GM21423 (cell line): Measurements from ENCODE around the gene VPS54.

ENCODE experiments used
- ATAC-seq: cut with Tn5 transposase; IDR thresholded peaks from one replicate; pipeline ENCODE4 v1.9.1; 2021; ENCODE audit warnings: mild to moderate bottlenecking, moderate library complexity; ENCODE audit not compliant: unreplicated experiment

VPS54 gene

DNA sequence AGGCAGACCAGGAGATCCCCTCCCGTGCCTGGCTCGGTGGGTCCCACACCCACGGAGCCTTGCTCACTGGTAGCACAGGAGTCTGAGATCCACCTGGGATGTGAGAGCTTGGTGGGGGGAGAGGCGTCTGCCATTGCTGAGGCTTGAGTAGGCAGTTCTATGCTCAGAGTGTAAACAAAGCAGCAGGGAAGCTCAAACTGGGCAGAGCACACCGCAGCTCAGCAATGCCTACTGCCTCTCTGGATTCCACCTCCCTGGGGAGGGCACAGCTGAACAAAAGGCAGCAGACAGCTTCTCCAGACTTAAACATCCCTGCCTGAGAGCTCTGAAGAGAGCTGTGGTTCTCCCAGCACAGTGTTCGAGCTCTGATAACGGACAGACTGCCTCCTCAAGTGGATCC is 92.4 kb downstream of the VPS54 start:
- no peak for ATAC-seq

DNA sequence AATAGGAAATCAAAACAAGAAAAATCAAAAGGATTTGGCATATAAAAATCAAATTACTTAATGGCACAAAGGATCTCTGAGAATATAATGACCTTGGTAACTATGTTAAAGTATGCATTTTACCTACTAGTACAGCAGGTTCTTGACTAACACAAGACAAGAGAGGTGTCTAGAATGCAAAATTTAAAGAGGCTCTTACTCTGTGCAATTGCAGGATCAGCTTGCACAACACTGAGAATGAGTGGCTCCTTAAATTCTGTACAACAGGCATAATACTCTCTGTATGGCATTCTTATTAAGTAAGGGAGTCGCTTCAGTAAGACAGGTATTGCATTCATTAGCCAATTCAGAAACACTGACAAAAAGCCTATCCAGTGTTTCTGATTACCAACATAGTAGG is 104.9 kb downstream of the VPS54 start:
- ATAC-seq, result no peak

DNA sequence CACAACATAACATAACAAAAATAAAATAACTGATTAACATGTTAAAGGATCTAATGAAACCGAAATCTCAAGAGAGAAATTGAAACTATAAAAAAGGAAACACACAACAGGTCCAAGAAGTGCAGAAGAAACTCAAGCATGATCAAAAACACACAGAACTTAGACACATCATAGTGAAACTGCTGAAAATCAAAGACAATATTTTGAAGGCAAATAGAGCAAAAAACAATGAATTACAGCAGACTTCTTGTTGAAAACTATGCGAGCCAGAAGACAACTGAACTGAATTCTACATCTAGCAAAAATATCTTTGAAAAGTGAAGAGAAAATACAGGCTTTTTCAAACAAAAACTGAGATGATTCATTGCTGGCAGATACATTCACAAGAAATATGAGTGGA is 116.2 kb downstream of the VPS54 start:
- no peak for ATAC-seq

DNA sequence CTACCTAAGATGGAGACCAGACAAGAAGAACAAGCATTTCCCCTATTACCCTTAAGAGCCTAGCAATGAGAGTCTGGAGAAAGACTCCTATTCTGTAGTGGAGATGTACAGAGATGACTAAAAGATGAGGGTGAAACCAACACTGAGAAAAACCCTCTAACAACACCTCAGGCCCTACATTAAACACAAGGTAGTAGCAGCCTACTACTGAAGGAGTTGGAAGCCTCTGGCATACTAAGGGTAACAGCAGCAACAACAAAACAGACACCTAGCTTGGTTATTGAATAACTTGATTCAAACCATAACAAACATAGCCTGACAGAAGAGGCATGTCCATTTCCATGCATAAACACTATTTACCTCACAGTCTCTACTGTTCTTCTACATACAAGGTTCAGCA is 117.1 kb downstream of the VPS54 start:
- ATAC-seq, result no peak

DNA sequence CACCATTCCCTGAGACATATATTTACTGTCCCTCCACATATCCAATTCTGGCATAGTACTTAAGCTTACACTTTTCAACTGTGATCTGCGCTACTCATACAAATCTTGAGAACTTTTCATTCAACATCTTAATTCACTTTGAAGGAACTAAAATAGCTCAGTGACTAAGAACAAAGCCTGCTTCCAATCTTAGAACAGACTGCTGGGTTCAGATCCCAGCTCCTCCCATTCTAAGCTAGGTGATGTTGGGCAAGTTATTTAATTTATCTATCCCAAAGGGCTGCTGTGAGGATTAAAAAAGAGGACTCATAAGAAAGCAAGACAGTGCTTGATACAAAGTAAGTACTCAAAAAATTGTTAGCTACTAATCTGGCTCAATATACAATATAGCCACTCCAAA is 119.6 kb downstream of the VPS54 start:
- no peak for ATAC-seq

DNA sequence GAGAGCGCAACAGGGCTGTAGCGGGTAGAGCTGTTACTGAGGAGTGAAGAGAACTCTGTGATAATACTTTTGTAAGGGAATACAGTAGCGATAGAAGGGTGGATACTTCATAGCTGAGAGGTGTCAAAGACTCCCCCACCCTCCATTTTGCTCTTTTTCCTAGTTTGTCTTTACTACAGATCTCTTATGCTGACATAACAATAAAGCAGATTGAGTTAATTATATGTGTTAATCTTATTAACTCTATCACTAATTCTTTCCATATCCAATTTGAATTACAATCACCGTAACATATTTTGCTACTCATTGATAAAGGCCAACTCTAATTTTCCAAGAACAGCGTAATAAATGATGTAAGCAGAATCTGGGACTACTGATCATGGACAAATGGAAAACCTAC is 120.4 kb downstream of the VPS54 start:
- ATAC-seq, result no peak

DNA sequence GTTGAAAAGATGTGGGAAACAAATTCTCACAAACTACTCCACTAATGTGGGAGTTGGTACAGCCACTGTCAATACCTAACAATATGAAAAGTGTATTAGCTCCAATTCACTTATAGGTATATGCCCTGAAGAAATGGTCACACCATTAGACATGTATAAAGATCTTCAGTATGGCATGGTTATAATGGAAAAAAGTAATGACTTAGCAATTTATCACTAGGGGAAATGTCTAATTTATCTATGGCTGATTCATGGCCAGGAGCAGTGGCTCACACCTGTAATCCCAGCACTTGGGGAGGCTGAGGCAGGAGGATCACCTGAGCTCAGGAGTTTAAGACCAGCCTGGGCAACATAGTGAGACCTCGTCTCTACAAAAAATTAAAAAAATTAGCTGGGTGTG is 125.1 kb downstream of the VPS54 start:
- ATAC-seq, result no peak

DNA sequence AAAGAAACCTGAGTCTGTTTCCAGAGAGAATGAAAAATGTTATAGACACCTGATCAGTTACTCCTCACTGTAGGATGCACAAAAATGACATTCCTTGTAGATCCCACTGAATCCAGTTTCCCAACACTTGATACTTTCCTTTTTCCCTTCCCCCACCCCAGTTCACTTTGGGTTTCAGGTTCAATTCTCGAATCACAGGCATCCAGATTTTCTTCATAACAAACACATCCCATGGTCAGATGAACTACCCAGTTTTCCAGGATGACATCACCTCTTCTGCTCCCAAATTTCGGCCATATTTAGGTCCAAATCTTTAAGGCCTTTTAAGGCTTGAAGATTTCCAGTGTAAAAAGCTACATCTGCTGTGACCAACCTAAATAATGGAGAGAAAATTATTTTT is 126.1 kb downstream of the VPS54 start:
- ATAC-seq, result no peak

DNA sequence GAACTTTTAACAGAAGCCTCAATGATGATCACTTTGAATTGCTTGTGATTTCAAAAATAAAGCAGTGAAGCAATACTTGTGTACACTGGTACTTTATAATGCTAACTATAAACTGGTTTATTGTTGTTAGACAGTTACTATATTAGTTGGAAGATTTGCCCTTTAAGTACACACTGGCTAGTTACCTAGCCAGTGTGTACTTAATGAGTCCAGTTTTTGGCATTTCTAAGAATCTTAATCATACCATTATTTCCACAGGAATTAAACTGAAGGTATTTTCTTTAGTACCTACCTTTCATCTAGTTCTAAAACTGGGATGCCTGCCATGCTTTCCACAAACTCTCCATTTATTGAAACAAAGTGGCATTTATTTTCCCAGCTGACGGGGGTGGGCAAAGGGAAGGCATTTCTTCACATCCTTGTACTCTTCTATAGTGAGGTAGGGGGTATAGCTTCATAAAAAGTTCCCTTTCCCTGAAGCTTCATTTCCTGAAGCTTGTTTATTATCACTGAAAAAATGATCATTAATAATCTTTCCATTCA is 127.7 kb downstream of the VPS54 start:
- ATAC-seq, result no peak

DNA sequence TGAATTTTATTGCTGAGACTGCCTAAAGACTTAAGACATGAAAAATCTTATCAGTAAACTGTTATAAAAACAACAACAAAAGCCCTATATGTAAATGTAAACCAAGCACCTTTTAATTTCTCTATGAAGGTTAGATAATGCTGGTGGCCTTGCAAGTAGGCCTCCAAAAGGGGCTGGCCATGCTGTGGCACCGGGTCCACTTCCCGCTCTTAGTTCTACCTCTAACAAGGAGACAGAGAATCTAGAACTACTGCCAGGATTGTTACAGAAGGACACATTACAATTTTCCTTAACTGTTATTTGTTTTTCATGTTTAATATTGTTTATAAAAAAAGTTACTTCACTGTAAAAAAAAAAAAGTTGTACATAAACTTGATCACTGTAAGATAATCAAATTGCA is 128.6 kb downstream of the VPS54 start:
- ATAC-seq, result no peak

DNA sequence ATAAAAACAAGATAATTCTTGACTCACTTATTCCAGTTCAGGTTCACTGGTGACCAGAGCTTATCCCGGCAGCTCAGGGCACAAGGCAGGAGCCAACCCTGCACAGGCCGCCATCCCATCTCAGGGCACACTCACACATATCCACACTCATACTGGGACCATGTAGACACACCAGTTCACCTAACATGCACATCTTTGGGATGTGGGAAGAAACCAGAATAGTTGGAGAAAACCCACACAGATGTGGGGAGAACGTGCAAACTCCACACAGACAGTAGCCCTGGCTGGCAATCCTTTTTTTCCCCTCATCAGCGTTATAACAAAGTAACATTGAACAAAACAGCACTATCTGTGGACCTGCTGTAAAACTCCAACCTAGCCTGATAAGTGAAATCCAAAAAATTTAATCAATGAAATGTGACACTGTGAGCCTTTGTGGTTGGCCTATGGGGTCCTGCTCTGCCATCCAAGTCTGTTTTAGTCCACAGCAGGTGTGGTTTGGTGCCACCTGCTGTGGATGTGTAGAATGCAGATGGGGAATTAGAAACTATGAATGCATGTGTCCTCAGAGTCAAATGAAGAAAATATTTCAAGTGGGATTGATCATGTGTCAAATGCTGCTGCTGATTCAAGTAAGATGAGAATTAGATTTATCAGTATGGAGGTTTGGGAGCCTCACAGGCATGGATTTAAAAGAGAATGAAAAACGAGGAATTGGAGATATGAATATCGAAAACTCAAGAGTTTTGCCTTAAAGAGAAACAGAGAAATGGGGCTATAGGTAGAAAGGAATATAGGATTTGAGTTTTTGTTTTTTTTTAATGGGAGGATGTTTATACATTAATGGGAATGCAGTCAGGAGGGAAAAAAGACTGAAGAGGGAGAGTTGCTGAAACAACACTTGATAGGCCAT is 130.5 kb downstream of the VPS54 start:
- ATAC-seq, result no peak

DNA sequence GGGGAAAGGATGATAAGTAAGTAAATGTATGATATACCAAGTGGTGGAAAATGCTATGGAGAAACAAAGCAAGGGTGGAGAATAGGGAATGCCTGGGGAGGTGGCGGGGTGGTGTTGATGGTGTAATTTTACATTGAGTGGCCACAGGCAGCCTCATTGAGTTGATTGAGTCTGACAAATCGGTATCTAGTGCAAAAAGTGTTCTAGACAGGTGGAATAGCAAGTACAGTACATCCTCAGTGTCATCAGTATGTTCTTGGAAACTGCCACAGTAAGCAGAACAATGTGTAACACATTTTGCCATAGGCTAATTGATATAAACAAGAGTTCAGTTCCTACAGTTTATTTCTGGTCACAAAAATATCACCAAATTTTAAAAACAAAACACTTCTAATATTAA is 131.2 kb downstream of the VPS54 start:
- no peak for ATAC-seq

DNA sequence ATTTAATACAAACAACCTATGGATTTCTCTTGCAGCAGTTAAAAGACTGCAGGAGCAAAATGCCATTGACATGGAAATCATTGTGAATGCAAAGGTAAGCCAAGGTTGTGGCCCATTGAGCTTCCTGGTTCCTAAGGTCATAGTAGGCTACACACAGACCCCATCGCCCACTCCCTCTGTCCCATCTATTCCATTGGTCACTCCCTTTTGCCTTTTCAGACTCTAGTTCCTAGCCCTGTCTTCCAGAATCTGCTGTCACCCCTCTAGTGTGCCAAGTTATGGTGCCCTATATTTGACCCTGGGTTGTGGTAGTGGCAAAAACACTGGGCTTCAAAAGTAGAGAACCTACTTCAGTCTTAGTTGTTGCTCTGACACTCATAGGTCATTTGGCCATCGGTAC is 132.8 kb downstream of the VPS54 start:
- ATAC-seq, result no peak

DNA sequence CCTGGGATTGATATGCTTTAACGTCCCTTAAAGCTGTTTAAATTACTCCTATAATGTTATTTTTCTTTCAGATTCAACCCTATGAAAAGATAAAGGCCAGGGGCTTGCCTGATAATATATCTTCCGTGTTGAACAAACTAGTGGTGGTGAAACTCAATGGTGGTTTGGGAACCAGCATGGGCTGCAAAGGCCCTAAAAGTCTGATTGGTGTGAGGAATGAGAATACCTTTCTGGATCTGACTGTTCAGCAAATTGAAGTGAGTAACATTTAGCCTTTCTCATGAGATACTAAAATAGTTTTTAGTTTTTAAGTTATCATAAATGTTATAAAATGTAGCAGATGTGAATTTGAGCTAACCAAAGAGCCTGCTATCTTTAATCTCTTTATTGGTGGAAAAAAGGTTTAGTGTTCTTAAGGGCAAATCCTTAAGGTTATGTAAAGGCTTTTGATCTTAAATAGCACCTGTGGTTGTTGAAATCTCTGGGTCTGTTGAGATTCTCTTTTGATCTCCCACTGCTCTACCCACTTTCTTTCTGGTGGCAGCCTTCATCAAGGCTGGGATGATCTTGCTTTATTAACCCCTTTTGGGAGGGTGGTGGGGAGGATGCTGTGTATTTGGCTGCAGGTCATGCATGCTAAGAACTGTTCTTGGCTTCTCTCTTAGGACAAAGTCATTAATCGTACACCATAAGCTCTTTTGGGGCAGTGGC is 136.7 kb downstream of the VPS54 start:
- no peak for ATAC-seq

DNA sequence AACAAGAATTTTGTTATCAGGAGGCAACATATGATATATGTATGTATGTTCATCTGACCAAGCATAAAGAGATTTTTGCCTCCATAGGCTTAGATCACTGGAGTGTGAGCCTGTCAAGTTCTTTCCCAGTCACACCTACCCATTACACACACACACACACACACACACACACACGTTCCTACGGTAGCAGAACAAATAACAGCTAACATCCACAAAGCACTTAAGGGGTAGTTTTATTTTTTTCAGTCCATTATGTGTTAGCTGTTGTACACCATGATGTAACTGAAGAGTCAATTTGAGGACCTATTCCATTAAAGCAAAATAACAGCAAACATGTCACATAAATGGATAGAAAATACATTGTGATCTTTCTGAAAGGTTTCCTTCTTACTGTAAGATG is 138.0 kb downstream of the VPS54 start:
- ATAC-seq, result no peak

DNA sequence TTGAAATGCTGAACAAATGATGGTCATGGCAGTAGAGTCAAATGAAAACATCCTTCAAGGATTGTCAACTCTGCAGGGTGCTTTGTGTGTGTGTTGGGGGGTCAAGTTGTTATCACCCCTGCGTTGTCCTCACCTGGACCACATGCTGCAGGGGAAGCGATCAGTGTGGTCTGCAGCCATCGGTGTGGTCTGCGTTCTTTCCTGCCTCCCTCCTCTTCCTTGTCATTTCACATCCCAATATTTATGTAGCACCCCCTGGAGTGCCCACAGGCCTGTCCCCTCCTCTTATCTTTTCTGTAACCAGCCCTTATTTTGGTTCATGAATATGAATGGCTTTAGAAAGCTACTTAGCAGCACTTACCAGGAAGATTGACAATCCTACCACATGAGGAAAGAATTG is 138.6 kb downstream of the VPS54 start:
- no peak for ATAC-seq

DNA sequence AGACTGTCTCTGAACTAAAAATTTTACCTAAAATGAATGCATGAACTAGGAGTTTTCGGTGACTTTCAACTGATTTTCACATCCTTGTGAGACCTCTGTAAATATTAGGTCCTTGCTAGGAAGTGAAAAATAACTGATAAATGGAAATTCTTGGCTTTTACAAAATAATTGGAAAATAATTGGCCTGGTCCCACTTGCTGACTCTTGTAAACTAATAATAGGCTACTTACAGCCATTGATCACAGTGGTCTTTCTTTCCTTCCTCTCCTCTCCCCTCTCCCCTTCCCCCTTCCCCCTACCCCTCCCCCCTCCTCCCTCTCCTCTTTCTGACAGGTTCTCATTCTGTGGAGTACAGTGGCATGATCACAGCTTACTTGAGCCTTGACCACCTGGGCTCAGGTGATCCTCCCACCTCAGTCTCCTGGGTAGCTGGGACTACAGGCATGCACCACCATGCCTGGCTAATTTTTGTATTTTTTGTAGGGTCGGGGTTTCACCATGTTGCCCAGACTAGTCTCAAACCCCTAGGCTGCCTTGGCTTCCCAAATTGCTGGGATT is 139.3 kb downstream of the VPS54 start:
- ATAC-seq, result no peak

DNA sequence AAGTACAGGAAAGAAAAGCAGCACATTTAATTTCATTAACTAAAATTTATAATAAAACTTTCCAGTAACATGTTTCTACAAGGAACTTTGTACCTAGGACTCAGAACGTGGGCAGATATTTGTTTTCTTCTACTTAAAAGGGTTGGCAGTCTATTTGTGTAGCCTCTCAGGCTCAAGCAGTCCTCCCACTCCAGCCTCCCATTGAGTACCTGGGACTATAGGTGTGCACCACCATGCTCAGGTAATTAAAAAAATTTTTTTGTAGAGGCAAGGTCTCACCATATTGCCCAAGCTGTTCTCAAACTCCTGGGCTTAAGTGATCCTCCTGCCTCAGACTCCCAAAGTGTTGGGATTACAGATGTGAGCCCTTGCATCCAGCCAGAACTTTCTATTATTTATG is 140.7 kb downstream of the VPS54 start:
- ATAC-seq, result no peak

DNA sequence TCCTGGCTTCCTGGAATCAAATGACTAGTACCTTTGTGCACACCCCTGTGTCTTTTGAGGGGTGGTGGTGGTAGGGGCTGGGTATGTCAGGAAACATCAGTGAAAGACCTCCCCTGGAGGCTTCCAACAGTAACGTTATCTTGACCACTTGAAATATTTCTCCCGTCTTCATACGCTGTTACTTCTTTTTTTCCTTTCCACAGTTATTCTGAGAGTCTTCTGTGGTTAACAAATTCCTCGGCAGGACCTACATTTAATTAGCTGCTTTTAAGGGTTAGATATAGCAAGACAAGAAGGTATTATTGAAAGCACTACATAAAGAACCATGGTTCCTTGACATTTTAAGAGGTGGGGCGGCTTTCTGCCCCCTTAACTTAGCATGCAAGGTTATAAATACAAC is 142.9 kb downstream of the VPS54 start:
- ATAC-seq, result no peak

DNA sequence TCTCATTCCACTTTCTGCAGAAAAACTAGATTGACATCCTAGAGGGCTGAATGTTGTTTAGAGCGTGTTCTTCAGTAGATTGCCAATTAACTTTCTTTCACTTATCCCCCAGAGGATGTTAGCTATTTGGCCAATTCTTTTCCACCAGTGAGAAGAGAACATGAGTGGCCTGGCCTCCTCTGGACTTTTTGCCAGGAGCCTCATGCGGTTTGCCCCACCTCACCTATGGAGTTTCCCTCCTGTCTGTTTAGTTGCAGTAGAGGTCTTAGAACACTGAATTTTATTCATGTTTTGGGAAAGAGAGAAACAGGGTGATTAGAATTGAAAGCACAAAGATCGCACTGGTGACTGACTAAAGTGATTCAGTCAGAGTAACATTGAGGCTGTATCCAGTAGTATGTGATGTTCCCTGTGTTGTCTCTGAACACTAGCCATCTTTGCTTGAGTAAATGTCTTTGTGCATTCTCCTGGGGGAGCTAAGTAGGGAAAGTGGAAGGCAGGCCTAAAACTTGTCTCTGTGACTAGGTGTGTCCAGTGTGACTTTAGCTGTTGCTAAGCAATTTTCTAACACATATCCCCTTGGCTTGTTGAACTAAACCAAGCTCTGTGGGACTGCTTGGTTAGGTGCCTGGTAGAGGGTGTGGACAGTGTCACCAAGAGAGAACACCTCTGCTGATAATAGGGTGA is 143.5 kb downstream of the VPS54 start:
- no peak for ATAC-seq

DNA sequence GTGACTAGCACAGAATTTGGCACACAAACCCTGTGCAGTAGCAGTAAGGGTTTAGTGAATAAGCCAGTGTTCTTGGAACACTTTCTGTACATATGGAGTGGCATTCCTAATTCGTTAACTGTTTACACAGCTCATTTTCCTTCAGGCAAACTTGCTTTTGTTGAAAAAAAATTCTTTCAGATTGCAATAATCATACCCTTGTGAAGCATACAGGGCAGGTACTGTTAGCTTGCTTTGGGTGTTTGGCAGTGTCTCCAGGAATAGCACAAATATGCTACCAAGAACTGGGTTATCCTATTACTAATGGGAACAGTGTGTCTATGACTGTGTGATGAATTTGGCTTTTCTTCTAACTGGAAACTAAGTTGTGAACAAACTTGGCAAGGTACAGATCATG is 144.1 kb downstream of the VPS54 start:
- no peak for ATAC-seq
